ENCODE results near the gene IRAK4. TPM values are rescaled to one million over a fixed set of nuclear protein-coding genes. Genes with fewer than 3 reads are reported as not detected.

Gene IRAK4
- total and polyA plus RNA-seq, 7 donors: 11.1 to 34.3 (median 24.5) TPM

DNA sequence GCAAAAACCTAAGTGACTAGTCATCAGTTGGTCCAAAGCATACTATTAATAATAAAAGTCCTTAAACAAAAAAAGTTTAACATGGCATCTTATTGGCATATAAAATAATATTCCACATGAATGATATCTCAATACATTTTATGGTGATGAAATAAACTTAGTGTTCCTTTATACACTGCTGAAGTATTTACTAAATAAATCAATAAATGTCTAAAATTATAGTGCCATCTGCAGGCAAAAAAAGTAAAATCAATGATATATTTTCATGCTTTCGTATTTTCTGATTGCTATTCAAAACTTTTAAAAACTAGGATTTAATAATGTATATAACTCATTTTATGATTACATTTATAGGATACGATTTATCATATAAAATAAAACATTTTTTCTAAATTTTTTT is 30.6 kb upstream of the IRAK4 start:
- 76 to 83% methylated on average over 2 of the region's 2 CpGs for WGBS, 2 donors
- DNase-seq: no peak
- peaks cover 0 to 14% (median 0%) of the 10 kb centered on the region in 4 donors for H3K36me3 ChIP-seq
- H3K27me3 ChIP-seq: no peaks in the 10 kb centered on the region
- H3K4me3 ChIP-seq: no peak overlapping the region
- no peak overlapping the region for H3K27ac ChIP-seq
- intact Hi-C loops (cut with DNase I): no loop called here
- no peaks in the 10 kb centered on the region for H3K4me1 ChIP-seq
- no peaks in the 10 kb centered on the region for H3K9me3 ChIP-seq
- TF ChIP-seq EP300 (IDR thresholded peaks at IDR 0.05) (no peak), POLR2AphosphoS5 (IDR thresholded peaks at IDR 0.05) (no peak), POLR2A (IDR thresholded peaks at IDR 0.05) (no peak)
- TF ChIP-seq, protein P1, sequence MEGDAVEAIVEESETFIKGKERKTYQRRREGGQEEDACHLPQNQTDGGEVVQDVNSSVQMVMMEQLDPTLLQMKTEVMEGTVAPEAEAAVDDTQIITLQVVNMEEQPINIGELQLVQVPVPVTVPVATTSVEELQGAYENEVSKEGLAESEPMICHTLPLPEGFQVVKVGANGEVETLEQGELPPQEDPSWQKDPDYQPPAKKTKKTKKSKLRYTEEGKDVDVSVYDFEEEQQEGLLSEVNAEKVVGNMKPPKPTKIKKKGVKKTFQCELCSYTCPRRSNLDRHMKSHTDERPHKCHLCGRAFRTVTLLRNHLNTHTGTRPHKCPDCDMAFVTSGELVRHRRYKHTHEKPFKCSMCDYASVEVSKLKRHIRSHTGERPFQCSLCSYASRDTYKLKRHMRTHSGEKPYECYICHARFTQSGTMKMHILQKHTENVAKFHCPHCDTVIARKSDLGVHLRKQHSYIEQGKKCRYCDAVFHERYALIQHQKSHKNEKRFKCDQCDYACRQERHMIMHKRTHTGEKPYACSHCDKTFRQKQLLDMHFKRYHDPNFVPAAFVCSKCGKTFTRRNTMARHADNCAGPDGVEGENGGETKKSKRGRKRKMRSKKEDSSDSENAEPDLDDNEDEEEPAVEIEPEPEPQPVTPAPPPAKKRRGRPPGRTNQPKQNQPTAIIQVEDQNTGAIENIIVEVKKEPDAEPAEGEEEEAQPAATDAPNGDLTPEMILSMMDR (IDR thresholded peaks at IDR 0.05): no peak

DNA sequence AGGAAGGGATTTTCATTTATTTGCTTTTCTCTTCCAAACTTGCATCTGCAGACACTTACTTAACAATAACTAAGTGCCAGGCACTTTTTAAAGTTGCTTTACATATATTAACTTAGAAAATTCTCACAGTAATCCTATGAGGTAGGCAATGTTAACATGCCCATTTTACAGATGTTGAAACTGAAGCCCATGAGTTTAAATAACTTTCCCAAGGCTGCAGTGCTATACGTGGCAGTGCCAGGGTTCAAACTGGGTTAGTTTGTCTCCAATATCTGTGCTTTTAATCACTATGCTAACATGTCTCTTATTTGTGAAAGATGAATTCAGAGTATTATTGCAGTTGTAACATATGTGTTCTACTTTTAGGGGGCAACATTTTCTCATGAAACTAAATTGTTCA is 30.1 kb upstream of the IRAK4 start:
- H3K36me3 ChIP-seq: peaks cover 0 to 14% (median 0%) of the 10 kb centered on the region in 4 donors
- 84 to 92% methylated on average over 1 of the region's 1 CpG for WGBS, 2 donors
- no peaks in the 10 kb centered on the region for H3K4me1 ChIP-seq
- H3K9me3 ChIP-seq: no peaks in the 10 kb centered on the region
- no peak overlapping the region for H3K4me3 ChIP-seq
- no peaks in the 10 kb centered on the region for H3K27me3 ChIP-seq
- no peak for TF ChIP-seq POLR2A (IDR thresholded peaks at IDR 0.05)
- no peak for TF ChIP-seq EP300 (IDR thresholded peaks at IDR 0.05)
- TF ChIP-seq, protein P1 (IDR thresholded peaks at IDR 0.05): no peak
- no peak for TF ChIP-seq POLR2AphosphoS5 (IDR thresholded peaks at IDR 0.05)
- no peak overlapping the region for H3K27ac ChIP-seq
- intact Hi-C loops (cut with DNase I): no loop called here
- DNase-seq: no peak

DNA sequence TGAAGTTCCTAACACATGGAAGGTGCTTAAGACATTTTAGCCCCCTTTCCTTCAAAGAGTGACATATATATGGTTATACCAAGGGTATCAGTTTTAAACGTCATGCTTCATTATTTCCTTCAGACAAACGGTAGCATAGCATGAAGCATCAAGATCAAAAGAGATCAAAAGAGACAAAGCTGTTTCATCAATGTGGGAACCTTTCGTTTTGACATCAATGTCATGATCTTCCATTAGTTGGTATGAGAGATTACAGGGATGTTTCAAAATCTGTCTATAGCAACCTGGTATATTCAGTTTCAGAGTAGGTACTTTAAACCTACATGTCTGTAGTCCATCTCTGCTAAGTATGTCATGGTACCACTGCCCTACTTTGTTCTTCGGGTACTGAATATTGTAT is 28.5 kb upstream of the IRAK4 start:
- TF ChIP-seq POLR2AphosphoS5 (IDR thresholded peaks at IDR 0.05) (no peak), POLR2A (IDR thresholded peaks at IDR 0.05) (no peak), EP300 (IDR thresholded peaks at IDR 0.05) (no peak)
- TF ChIP-seq, protein P1 (IDR thresholded peaks at IDR 0.05): no peak
- Histone ChIP-seq H3K4me3 (no peak overlapping the region), H3K4me1 (no peaks in the 10 kb centered on the region), H3K9me3 (no peaks in the 10 kb centered on the region), H3K36me3 (peaks cover 0 to 22% (median 0%) of the 10 kb centered on the region in 4 donors), H3K27ac (no peak overlapping the region), H3K27me3 (no peaks in the 10 kb centered on the region)
- no peak for DNase-seq
- WGBS, 2 donors: 76 to 82% methylated on average over 4 of the region's 4 CpGs
- intact Hi-C loops (cut with DNase I): no loop called here

DNA sequence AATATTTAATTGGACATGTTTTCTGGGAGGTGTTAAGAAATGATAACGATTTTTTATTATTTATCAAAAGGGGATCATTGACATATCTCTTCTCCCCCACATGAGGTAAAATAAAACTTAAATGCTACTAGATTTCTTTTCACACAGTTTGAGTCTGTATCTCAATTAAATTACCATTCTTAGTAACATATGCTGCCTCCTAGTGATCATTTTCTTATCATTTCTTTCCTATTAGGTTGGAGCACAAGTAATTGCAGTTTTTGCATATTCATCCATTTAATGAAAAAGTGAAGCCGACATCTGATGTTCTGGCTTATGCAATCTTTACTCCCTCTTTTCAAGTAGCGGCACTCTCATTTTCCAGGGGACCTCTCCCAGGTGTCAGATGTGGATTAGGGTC is 25.1 kb upstream of the IRAK4 start:
- Histone ChIP-seq H3K4me1 (no peaks in the 10 kb centered on the region), H3K9me3 (no peaks in the 10 kb centered on the region), H3K36me3 (peaks cover 0 to 48% (median 5%) of the 10 kb centered on the region in 4 donors), H3K4me3 (no peak overlapping the region), H3K27ac (no peak overlapping the region), H3K27me3 (no peaks in the 10 kb centered on the region)
- DNase-seq: no peak
- no peak for TF ChIP-seq EP300 (IDR thresholded peaks at IDR 0.05)
- TF ChIP-seq POLR2AphosphoS5 (IDR thresholded peaks at IDR 0.05): no peak
- TF ChIP-seq POLR2A (IDR thresholded peaks at IDR 0.05): no peak
- TF ChIP-seq, protein P1 (IDR thresholded peaks at IDR 0.05): no peak
- WGBS, 2 donors: 93 to 97% methylated on average over 3 of the region's 3 CpGs
- intact Hi-C loops (cut with DNase I): no loop called here

DNA sequence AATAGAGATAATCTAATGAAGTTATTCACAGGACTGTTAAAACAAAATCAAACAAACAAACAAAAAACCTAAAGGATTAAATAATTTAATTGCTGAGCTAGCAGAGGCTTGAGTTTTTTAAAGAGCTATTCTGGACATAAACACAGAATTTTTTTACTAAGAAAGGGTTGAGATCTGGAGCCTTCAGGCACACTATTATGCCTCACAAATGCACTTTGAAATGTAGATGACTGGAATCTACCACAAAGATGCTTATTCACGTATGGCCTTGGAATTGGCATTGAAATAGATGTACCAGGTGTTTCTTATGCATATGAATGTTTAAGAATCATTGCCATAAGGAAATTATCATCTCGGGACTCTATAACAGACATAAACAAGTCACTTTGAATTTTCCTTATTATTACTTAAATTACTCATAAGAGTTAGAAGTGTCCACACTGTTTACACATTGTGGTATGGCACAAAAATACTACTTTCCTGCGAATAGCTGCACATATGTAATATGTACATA is 21.8 kb upstream of the IRAK4 start:
- Histone ChIP-seq H3K4me1 (no peaks in the 10 kb centered on the region), H3K27ac (no peak overlapping the region), H3K27me3 (no peaks in the 10 kb centered on the region), H3K9me3 (no peaks in the 10 kb centered on the region), H3K36me3 (peaks cover 0 to 55% (median 5%) of the 10 kb centered on the region in 4 donors), H3K4me3 (no peak overlapping the region)
- DNase-seq: no peak
- 79 to 82% methylated on average over 3 of the region's 3 CpGs for WGBS, 2 donors
- intact Hi-C loops (cut with DNase I): no loop called here
- TF ChIP-seq, protein P1 (IDR thresholded peaks at IDR 0.05): no peak
- no peak for TF ChIP-seq POLR2A (IDR thresholded peaks at IDR 0.05)
- no peak for TF ChIP-seq POLR2AphosphoS5 (IDR thresholded peaks at IDR 0.05)
